Endodermal cell (in vitro differentiated cells): ENCODE results near the gene FNDC5. TPM values are rescaled to one million over a fixed set of nuclear protein-coding genes. Genes with fewer than 3 reads are reported as not detected.

Experiments
- DNase-seq: peaks from one replicate; pipeline ENCODE4 v3.0.0-alpha.2; 2017
- H3K27ac ChIP-seq: 2 replicates; pipeline ENCODE4 v1.5.1; 2013; ENCODE audit warnings: mild to moderate bottlenecking, low read depth, low read length, moderate library complexity
- H3K27me3 ChIP-seq: 2 replicates; pipeline ENCODE4 v1.6.1; 2013; ENCODE audit warnings: mild to moderate bottlenecking, low read length, moderate library complexity; ENCODE audit not compliant: insufficient read depth, control insufficient read depth, poor library complexity, severe bottlenecking
- H3K36me3 ChIP-seq: 2 replicates; pipeline ENCODE4 v1.7.0; 2013; ENCODE audit warnings: mild to moderate bottlenecking, low read length, moderate library complexity; ENCODE audit not compliant: control insufficient read depth, insufficient read depth
- H3K4me1 ChIP-seq: one replicate; pipeline ENCODE4 v1.7.0; 2013; ENCODE audit warnings: low read length; ENCODE audit not compliant: control insufficient read depth, insufficient read depth
- H3K4me3 ChIP-seq: 2 replicates; pipeline ENCODE4 v1.5.1; 2013; ENCODE audit warnings: mild to moderate bottlenecking, low read length, moderate library complexity
- H3K9ac ChIP-seq: 2 replicates; pipeline ENCODE4 v1.6.1; 2013; ENCODE audit warnings: mild to moderate bottlenecking, low read length, moderate library complexity; ENCODE audit not compliant: poor library complexity, severe bottlenecking; ENCODE audit errors: extremely low read depth
- H3K9me3 ChIP-seq: 2 replicates; pipeline ENCODE4 v1.6.1; 2013; ENCODE audit warnings: mild to moderate bottlenecking, low read length, moderate library complexity; ENCODE audit not compliant: control insufficient read depth
- H3K27ac Mint-ChIP-seq: 2 replicates; pipeline ENCODE4 v1.8.0; 2020; ENCODE audit warnings: mixed read lengths
- H3K27me3 Mint-ChIP-seq: 2 replicates; pipeline ENCODE4 v1.8.0; 2021; ENCODE audit warnings: mild to moderate bottlenecking, mixed read lengths; ENCODE audit not compliant: insufficient read depth
- H3K36me3 Mint-ChIP-seq: 2 replicates; pipeline ENCODE4 v1.8.0; 2020; ENCODE audit warnings: low read depth, mixed read lengths
- H3K4me1 Mint-ChIP-seq: 2 replicates; pipeline ENCODE4 v1.8.0; 2020; ENCODE audit warnings: mixed read lengths
- H3K4me3 Mint-ChIP-seq: 2 replicates; pipeline ENCODE4 v1.8.0; 2020; ENCODE audit warnings: mild to moderate bottlenecking, moderate library complexity, mixed read lengths
- H3K9me3 Mint-ChIP-seq: 2 replicates; pipeline ENCODE4 v1.8.0; 2020; ENCODE audit warnings: mild to moderate bottlenecking, mixed read lengths
- WGBS, 2 experiments: methylation state at CpG; one replicate each; pipeline versions ENCODE4 v1.1.5 to v1.1.7; 2013; ENCODE audit warnings: missing lambda C conversion rate in 2 of 2, mixed read lengths in 1 of 2; ENCODE audit not compliant: insufficient coverage in 1 of 2, insufficient read length in 1 of 2; 5-methylcytosine and 5-hydroxymethylcytosine counted together
- total RNA-seq, 2 donors: library from RNA; stranded (reverse); fragmentation: NEBNext Ultra II Directional in 1 of 2; extraction: Animal tissue kit (Norgen Biotek cat#: 25700) in 1 of 2; gene quantifications; 2 replicates in 1 of 2; 3 replicates in 1 of 2; pipeline ENCODE4 v1.2.1, GENCODE V29; 2021
- TF ChIP-seq, protein P1 (sequence below): fragments of 200-600 bp; sonication (generic); conservative IDR thresholded peaks from 2 replicates; pipeline ENCODE4 v1.5.0; 2021; ENCODE audit warnings: antibody characterized with exemption, mild to moderate bottlenecking

The FNDC5 gene
- total RNA-seq, 2 donors from 2014 or later: 6.0 to 7.2 TPM

DNA sequence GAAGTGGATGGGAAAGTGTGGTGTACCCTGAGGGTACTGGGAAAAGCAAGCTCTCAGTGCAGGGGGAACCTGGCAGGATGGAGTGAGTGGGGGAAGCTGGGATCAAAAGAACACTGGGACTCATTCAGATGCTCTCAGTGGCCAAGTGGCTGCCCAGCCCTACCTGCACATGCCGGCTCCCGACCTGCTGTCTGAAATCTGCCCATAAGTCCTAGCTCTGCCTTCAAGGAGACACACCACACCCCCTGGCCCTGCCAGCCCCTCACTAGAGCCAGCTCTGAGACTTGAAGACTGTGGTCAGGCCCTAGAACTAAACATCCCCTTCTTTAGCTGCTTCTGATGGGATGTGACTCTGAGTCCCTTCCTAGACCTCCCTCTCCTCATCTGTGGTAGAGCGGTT, 28.2 kb upstream of the FNDC5 start:
- H3K9me3 Mint-ChIP-seq: no peaks in the 10 kb centered on the region
- H3K4me3 Mint-ChIP-seq: no peak overlapping the region
- DNase-seq: no peak
- H3K4me1 Mint-ChIP-seq: no peaks in the 10 kb centered on the region
- 83 to 95% methylated on average over 3 of the region's 3 CpGs for WGBS, 2 experiments
- TF ChIP-seq, protein P1, sequence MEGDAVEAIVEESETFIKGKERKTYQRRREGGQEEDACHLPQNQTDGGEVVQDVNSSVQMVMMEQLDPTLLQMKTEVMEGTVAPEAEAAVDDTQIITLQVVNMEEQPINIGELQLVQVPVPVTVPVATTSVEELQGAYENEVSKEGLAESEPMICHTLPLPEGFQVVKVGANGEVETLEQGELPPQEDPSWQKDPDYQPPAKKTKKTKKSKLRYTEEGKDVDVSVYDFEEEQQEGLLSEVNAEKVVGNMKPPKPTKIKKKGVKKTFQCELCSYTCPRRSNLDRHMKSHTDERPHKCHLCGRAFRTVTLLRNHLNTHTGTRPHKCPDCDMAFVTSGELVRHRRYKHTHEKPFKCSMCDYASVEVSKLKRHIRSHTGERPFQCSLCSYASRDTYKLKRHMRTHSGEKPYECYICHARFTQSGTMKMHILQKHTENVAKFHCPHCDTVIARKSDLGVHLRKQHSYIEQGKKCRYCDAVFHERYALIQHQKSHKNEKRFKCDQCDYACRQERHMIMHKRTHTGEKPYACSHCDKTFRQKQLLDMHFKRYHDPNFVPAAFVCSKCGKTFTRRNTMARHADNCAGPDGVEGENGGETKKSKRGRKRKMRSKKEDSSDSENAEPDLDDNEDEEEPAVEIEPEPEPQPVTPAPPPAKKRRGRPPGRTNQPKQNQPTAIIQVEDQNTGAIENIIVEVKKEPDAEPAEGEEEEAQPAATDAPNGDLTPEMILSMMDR: no peak
- H3K36me3 Mint-ChIP-seq: no peaks in the 10 kb centered on the region
- H3K4me1 ChIP-seq: peaks cover 4% of the 10 kb centered on the region
- H3K27ac Mint-ChIP-seq: no peak overlapping the region
- no peak overlapping the region for H3K27ac ChIP-seq
- H3K36me3 ChIP-seq: no peaks in the 10 kb centered on the region
- H3K9me3 ChIP-seq: no peaks in the 10 kb centered on the region
- H3K27me3 ChIP-seq: peaks cover 56% of the 10 kb centered on the region
- H3K27me3 Mint-ChIP-seq: peaks cover 89% of the 10 kb centered on the region
- no peak overlapping the region for H3K4me3 ChIP-seq
- H3K9ac ChIP-seq: no peak overlapping the region

DNA sequence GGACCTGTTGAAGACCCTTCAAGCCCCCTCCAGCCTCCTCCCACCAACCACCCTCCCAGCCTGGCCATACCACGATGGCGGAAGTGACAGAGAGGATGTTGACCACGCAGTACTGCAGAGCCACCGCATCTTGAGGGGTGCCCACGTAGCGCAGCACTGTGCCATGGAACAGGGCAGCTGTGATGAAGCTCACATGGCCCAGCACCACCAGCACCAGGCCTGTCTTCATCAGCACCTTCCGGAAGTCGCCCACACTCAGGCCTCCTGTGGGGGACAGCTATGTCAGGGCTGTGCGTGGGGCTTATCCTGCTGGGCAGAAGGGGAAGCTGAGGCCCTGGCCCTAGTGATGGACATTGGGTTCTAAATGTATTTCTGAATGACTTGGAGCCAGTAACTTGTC, 27.3 kb upstream of the FNDC5 start:
- no peaks in the 10 kb centered on the region for H3K36me3 Mint-ChIP-seq
- Histone ChIP-seq H3K27me3 (peaks cover 65% of the 10 kb centered on the region), H3K36me3 (no peaks in the 10 kb centered on the region), H3K9ac (no peak overlapping the region), H3K9me3 (no peaks in the 10 kb centered on the region), H3K27ac (no peak overlapping the region), H3K4me3 (no peak overlapping the region), H3K4me1 (peaks cover 4% of the 10 kb centered on the region)
- TF ChIP-seq, protein P1: no peak
- no peak overlapping the region for H3K4me3 Mint-ChIP-seq
- H3K27ac Mint-ChIP-seq: no peak overlapping the region
- H3K27me3 Mint-ChIP-seq: peaks cover 89% of the 10 kb centered on the region
- DNase-seq: no peak
- H3K9me3 Mint-ChIP-seq: no peaks in the 10 kb centered on the region
- H3K4me1 Mint-ChIP-seq: no peaks in the 10 kb centered on the region
- WGBS, 2 experiments: 88 to 94% methylated on average over 8 to 9 of the region's 9 CpGs

DNA sequence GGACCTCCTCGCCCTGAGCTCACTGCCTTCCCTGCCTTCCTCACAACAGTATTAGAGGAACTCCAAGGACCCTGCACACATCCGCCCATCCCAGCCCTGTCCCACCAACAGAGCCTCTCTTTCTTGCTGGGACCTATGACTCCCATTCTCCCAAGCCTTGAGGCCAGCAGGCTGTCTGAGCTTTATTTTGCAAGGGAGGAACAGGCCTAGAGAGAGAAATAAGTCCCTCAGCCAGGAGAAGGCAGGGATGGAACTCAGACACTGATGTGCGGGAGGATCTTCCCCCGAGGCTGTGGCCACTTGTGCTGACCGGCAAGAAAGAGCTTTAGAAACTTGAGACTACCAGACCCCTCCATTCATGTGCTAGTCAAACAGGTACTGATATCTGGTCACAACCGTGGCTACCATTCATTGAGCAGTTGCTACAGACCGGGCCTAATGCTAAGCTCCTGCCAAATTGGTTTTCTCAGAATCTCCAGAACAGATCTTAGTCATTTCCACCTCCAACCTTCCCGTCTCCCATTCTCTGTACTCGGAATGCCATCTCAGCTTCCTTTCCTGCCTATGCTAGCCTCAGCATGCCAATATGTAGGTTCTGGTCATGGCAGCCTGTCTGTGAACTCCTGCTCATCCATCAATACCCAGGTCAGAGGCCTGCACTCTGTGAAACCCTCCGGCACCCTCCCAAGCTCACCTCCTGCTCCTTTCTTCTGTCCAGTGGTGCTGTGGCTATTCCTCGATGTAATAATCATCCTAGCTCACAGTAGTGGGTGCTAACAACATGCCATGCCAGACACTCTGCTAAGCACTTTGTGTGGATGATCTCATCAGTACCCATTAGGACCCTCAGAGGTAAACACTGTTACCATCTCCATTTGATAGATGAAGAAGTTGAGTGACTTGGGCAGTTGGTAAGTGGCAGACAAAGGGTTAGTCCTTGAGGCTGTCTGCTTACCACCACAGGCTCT, 26.7 kb upstream of the FNDC5 start:
- Histone ChIP-seq H3K27ac (no peak overlapping the region), H3K4me1 (peaks cover 4% of the 10 kb centered on the region), H3K9me3 (no peaks in the 10 kb centered on the region), H3K36me3 (no peaks in the 10 kb centered on the region), H3K4me3 (no peak overlapping the region), H3K27me3 (peaks cover 66% of the 10 kb centered on the region), H3K9ac (no peak overlapping the region)
- no peaks in the 10 kb centered on the region for H3K36me3 Mint-ChIP-seq
- no peak overlapping the region for H3K4me3 Mint-ChIP-seq
- DNase-seq: no peak
- no peaks in the 10 kb centered on the region for H3K4me1 Mint-ChIP-seq
- peaks cover 88% of the 10 kb centered on the region for H3K27me3 Mint-ChIP-seq
- no peak overlapping the region for H3K27ac Mint-ChIP-seq
- TF ChIP-seq, protein P1: no peak
- H3K9me3 Mint-ChIP-seq: peaks cover 4% of the 10 kb centered on the region
- 81 to 89% methylated on average over 9 to 11 of the region's 11 CpGs for WGBS, 2 experiments
